Stimulated activated CD4-positive, alpha-beta T cell treated with anti-CD3 and anti-CD28 coated beads, Interleukin-4, amount 100 ng/mL, for 1 hour (primary cell): Measurements from ENCODE around the gene TUBA1C.
"Not testable (repeated sequence)": the region's sequence is repeated elsewhere in the genome, so short reads cannot be mapped to it uniquely, and the experiment has no call there.

Experiments used
- DNase-seq: peaks from one replicate; pipeline ENCODE4 v3.0.0-alpha.2; 2020

Gene TUBA1C

GRCh38 chr12:49283541-49284429 lies 18.9 kb downstream of the TUBA1C start:
- no peak for DNase-seq

- no peak for DNase-seq
Measured at GRCh38 chr12:49284672-49285071, 19.8 kb downstream of the TUBA1C start.

- DNase-seq = no peak
Measured at GRCh38 chr12:49287876-49288275, 23.0 kb downstream of the TUBA1C start.

- DNase-seq = peak; percentile 60
Measured at GRCh38 chr12:49288412-49288853, 23.6 kb downstream of the TUBA1C start.

DNA sequence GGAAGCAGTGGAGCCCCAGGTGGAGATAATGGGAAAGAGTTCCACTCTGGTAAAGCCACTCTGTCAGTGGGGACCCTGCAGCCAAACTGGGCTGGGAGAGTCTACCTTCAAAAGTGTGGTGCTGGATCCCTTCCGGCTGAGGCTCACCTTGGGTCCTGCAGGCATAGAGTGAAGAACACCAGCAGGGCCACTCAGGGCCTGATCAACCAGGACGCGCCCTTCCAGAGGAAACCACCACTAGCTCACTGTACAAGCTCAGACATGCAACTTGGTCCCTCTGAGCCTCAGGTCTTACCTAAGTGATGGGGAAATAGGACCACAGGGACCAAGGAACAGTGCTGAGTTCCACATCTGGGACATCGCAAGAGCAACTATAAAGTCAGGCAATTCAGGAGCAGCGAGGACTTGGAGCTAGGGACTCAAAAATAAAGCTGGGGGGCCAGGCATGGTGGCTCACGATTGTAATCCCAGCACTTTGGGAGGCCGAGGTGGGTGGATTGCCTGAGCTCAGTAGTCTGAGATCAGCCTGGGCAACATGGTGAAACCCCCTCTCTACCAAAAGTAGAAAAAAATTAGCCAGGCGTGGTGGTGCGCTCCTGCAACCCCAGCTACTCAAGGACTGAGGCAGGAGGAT lies 24.2 kb downstream of the TUBA1C start:
- no peak for DNase-seq

- no peak for DNase-seq
Measured at GRCh38 chr12:49292729-49293055, 27.8 kb downstream of the TUBA1C start.

DNA sequence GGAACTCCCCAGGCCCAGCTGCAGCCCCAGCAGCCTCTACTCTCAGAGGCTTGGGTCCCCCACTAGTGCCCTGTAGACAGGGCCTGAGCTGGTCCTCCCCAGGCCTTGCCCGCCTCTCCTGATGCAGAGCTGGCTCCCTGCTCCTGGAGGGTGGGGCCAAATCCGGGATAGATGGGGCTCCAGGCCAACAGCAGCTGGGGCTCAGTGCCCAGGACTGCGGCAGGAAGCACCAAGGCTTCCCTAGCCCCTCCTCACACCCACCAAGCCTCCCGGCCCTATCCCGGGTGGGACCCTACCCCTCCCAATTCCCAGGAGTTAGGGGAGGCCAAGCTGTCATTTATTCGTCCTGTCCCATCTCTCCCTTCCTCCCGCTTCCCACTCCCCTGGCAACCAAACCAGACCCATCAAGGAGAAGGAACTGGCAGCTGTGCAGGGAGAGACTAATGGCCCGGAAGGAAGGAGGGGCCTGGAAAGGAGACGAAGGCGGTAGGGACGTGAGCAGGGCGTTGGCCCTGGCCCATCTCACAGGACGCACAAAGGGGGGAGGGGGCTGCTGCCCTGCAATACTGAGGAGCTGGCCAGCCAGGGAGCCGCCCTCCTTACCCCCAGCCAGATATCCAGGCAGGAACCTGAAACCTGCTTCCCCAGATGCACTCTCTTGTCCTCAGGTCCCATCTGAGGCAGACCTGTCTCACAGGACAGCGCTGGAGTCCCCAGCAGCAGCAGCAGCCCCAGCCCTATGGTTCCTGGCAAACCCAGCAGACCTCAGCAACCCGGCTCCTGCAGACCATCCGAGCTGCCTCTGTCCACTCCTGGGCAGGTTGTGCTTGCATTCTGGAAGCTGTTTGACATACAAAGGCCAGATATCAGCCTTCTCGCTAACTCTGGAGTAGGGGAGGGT lies 28.4 kb downstream of the TUBA1C start:
- no peak for DNase-seq

DNA sequence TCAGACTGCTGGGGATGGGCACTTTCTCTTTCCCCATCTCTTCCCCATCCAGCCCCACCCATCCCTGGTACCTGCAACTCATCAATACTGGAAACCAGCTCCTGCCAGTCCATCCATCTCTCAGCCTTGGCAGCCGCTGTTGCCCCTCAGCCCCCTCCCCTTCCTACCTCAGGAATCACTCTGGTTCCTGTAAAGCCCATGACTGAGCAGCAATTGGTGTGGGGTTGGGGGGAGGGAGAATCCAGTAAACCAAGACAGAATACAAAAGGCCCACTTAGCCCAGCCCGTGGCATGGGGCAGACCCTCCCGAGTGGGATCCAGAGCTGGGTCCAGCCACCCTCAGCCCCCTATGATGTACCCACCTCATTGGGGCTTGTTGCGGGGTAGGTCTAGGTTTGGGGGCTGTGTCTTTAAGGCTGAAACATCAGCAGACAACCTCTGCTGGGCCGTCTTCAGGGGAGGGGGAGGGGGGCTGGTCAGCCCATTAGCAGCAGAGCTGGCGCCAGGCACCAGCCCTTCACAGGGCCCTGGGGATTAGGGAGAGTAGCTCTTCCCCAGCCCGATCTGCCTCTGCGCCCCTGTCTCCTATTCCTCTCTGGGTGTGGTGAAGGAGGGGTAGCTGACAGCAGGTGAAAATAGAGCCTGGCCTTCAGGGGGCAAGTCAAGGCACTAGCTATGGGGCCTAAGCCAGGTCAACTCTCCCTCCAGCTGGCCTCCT lies 29.4 kb downstream of the TUBA1C start:
- no peak for DNase-seq

DNA sequence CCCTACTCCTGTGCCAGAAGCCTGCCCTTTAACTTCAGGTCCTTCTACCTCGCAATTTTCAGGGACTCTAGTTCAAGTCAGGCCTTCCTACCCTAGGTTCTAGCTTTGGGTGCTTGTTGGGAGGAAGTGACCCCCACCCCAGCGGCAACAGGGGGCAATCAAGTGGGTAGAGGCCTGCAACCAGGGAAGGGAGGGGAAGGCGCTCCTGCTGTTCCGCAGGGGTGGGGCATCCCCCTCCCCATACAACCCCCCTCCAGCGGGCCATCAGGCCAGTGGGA lies 29.9 kb downstream of the TUBA1C start:
- DNase-seq = no peak

- no peak for DNase-seq
Measured at GRCh38 chr12:49295082-49295936, 30.4 kb downstream of the TUBA1C start, which contains the start of gene PRPH. Gene PRPH, plus strand, starts transcription at chr12:49295147. Its CDS starts 54 bp downstream, at chr12:49295201.

- peak; percentile 71 for DNase-seq
Measured at GRCh38 chr12:49296034-49296835, 31.4 kb downstream of the TUBA1C start.

GRCh38 chr12:49296836-49297694 lies 32.2 kb downstream of the TUBA1C start:
- DNase-seq = no peak

DNA sequence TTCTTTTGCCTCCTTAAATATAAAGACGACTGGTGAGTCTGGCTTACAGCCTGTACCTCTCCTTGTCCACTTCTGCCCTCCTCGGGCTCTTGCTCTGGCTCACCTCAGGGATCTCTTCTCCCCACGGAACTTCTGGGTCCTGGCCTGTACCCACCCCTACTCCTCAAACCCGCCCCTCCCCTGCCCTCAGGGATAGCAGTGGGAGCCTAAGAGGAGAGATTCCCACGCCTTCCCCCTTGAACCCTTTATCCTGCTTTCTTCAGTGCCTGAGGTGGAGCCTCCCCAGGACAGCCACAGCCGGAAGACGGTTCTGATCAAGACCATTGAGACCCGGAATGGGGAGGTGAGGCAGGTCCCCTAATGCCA lies 32.8 kb downstream of the TUBA1C start:
- DNase-seq = no peak

GRCh38 chr12:49298160-49298559 lies 33.3 kb downstream of the TUBA1C start:
- DNase-seq = no peak

GRCh38 chr12:49301760-49302159 lies 36.9 kb downstream of the TUBA1C start:
- DNase-seq = no peak

DNA sequence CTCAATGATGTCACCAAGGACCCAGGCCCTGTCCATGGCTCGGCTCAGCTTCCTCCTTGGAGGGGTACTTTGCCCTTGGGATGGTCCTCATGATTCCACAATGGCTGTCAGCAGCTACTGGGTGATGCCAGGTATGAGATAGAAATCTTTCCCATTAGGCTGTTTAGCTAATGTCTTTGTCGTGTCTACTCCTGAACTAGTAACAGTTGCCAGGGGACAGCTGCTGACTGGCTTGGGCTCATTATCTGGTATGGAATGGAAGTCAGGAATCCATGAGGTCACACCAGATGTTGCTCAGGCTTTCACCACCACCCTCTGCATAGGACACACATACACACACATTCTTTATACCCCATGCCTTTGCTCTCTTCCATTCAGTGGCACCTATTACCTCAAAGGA lies 39.3 kb downstream of the TUBA1C start:
- DNase-seq = no peak

DNA sequence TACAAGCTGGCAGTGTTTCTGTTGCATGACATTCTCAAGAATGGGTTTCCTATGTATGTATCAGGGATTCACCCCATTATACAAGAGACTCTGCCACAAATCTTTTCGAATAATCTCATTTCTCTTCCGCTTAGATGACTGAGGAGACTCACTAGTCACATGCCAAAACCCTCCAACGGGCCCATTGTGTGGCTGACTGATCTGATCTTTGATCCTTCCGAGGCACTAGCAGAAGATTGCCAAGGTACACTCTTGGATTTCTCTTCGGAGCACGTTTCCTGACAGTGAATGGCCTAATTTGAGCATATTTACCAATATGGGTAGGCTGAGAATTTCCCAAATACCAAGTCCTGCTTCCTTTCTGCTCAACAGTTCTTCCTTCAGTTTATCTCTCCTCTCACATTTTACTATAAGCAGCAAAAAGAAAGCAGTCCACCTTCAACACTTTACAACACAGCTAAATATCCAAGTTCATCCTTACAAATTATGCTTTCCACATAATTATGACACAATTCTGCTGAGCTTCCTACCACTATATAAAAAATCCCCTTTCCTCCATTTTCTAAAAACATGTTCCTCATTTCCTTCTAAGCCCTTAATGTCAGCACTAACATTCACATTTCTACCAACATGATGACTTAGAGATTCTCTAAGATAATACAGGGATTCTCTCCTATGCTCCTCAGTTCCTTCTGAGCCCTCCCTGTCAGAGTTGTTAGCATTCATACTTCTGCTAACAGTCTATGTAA lies 41.1 kb downstream of the TUBA1C start:
- DNase-seq = no peak

GRCh38 chr12:49309386-49309785 lies 44.5 kb downstream of the TUBA1C start:
- no peak for DNase-seq

DNA sequence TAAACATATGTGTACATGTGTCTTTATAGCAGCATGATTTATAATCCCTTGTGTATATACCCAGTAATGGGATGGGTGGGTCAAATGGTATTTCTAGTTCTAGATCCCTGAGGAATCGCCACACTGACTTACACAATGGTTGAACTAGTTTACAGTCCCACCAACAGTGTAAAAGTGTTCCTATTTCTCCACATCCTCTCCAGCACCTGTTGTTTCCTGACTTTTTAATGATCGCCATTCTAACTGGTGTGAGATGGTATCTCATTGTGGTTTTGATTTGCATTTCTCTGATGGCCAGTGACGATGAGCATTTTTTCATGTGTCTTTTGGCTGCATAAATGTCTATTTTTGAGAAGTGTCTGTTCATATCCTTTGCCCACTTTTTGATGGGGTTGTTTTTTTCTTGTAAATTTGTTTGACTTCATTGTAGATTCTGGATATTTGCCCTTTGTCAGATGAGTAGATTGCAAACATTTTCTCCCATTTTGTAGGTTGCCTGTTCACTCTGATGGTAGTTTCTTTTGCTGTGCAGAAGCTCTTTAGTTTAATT lies 45.6 kb downstream of the TUBA1C start:
- not testable (repeated sequence) for DNase-seq
